Parathyroid adenoma (tissue), 2 donors: ENCODE results near the gene KDM3B.
A peak's percentile ranks its signal among the peaks of the same experiment; 100 is the strongest.
"Not testable (repeated sequence)": the region's sequence is repeated elsewhere in the genome, so short reads cannot be mapped to it uniquely, and the experiment has no call there.

Experiments used
- H2AFZ ChIP-seq: fragments of 300-600 bp; sonication (generic); one replicate; pipeline ENCODE4 v1.7.0; 2017; ENCODE audit warnings: antibody characterized with exemption, mild to moderate bottlenecking
- H3K27ac ChIP-seq: fragments of 300-600 bp; sonication (generic); one replicate; pipeline ENCODE4 v1.7.0; 2017
- H3K27me3 ChIP-seq: fragments of 300-600 bp; sonication (generic); one replicate; pipeline ENCODE4 v1.7.0; 2017; ENCODE audit warnings: low read length; ENCODE audit not compliant: control insufficient read depth, insufficient read depth
- H3K36me3 ChIP-seq: fragments of 300-600 bp; sonication (generic); one replicate; pipeline ENCODE4 v1.7.0; 2017; ENCODE audit warnings: low read length; ENCODE audit not compliant: control insufficient read depth, insufficient read depth
- H3K4me1 ChIP-seq: fragments of 300-600 bp; sonication (generic); one replicate; pipeline ENCODE4 v1.7.0; 2017; ENCODE audit warnings: control low read depth
- H3K4me2 ChIP-seq: fragments of 300-600 bp; sonication (generic); one replicate; pipeline ENCODE4 v1.7.0; 2017; ENCODE audit warnings: low read length
- H3K4me3 ChIP-seq: fragments of 300-600 bp; sonication (generic); one replicate; pipeline ENCODE4 v1.7.0; 2017; ENCODE audit warnings: low read depth, low read length
- H3K79me2 ChIP-seq: fragments of 300-600 bp; sonication (generic); one replicate; pipeline ENCODE4 v1.7.0; 2017; ENCODE audit warnings: control low read depth
- H3K9ac ChIP-seq: fragments of 300-600 bp; sonication (generic); one replicate; pipeline ENCODE4 v1.7.0; 2017; ENCODE audit warnings: mild to moderate bottlenecking
- H3K9me3 ChIP-seq: fragments of 300-600 bp; sonication (generic); one replicate; pipeline ENCODE4 v1.7.0; 2017; ENCODE audit warnings: low read length; ENCODE audit not compliant: control insufficient read depth
- TF ChIP-seq, protein P1 (sequence below): fragments of 300-600 bp; sonication (generic); IDR thresholded peaks from one replicate; pipeline ENCODE4 v1.7.0; 2017; ENCODE audit warnings: antibody characterized with exemption, mild to moderate bottlenecking
- donor health status: primary hyperparathyroidism.

The KDM3B gene

DNA sequence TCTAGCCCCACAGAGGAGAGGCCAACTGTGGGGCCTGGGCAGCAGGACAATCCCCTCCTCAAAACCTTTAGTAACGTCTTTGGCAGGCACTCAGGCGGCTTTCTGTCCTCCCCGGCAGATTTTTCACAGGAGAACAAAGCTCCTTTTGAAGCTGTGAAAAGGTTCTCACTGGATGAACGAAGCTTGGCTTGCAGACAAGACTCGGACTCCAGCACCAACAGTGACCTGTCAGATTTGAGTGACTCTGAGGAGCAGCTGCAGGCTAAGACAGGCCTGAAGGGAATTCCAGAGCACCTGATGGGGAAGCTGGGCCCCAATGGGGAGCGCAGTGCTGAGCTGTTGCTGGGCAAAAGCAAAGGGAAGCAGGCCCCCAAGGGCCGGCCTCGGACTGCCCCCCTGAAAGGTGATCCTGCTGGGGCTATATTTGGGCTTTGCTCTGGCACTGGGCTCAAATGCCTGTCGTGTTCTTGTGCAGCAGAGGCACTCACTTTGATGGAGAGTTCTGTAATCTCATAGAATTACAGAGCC is 39.4 kb downstream of the KDM3B start:
- Histone ChIP-seq H3K27me3 (no peaks in the 10 kb centered on the region), H3K9me3 (no peaks in the 10 kb centered on the region), H3K36me3 (no peaks in the 10 kb centered on the region), H3K9ac (no peak overlapping the region), H3K4me1 (peaks cover 17% of the 10 kb centered on the region), H3K79me2 (peaks cover 2% of the 10 kb centered on the region), H3K27ac (no peak overlapping the region), H3K4me3 (no peak overlapping the region), H2AFZ (no peak overlapping the region), H3K4me2 (no peak overlapping the region)
- TF ChIP-seq, protein P1, sequence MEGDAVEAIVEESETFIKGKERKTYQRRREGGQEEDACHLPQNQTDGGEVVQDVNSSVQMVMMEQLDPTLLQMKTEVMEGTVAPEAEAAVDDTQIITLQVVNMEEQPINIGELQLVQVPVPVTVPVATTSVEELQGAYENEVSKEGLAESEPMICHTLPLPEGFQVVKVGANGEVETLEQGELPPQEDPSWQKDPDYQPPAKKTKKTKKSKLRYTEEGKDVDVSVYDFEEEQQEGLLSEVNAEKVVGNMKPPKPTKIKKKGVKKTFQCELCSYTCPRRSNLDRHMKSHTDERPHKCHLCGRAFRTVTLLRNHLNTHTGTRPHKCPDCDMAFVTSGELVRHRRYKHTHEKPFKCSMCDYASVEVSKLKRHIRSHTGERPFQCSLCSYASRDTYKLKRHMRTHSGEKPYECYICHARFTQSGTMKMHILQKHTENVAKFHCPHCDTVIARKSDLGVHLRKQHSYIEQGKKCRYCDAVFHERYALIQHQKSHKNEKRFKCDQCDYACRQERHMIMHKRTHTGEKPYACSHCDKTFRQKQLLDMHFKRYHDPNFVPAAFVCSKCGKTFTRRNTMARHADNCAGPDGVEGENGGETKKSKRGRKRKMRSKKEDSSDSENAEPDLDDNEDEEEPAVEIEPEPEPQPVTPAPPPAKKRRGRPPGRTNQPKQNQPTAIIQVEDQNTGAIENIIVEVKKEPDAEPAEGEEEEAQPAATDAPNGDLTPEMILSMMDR = no peak

DNA sequence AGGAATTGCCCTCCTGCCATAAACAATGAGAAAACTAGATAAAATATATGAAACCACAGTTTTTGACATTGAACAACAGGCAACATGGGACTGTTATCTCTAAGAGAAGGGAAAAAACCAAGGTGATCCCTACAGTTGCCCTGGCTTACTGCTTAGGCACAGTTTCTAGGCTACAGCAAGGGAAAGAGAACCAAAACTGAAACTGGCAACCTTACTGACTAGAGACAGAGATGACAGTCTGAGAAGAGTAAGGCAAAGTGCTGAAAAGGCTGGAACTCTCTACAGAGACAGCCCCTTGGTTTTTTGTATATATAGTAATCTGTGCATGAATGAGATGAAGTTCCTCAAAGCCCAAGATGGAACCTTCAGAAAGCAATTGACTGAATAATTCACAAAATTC is 50.2 kb downstream of the KDM3B start:
- Histone ChIP-seq H3K79me2 (peaks cover 3% of the 10 kb centered on the region), H3K9me3 (no peaks in the 10 kb centered on the region), H3K27ac (no peak overlapping the region), H3K4me1 (no peaks in the 10 kb centered on the region), H3K27me3 (no peaks in the 10 kb centered on the region), H3K4me2 (no peak overlapping the region), H3K4me3 (no peak overlapping the region), H2AFZ (no peak overlapping the region), H3K36me3 (no peaks in the 10 kb centered on the region), H3K9ac (no peak overlapping the region)
- TF ChIP-seq, protein P1 = no peak

DNA sequence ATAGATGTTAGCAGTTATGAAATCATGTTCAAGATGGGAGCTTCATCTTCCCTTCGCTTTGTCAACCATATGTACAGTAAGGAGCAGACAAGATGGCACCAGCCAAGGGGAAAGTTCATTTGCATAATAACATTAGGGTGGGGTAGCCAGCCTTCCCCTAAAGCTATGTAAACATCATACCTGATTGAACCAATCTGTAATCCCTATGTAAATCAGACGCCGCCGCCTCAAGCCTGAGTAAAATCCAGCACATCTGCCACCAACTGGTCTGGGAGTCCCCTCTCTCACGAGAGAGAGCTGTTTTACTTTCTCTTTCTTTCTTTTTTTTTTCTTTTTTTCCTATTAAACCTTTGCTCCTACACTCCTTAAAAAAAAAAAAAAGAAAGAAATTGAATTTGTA is 55.5 kb downstream of the KDM3B start:
- TF ChIP-seq, protein P1 = no peak
- H3K9ac ChIP-seq = no peak overlapping the region
- H3K36me3 ChIP-seq = no peaks in the 10 kb centered on the region
- H3K4me3 ChIP-seq = no peak overlapping the region
- H3K27ac ChIP-seq = no peak overlapping the region
- no peaks in the 10 kb centered on the region for H3K9me3 ChIP-seq
- H3K79me2 ChIP-seq = peaks cover 2% of the 10 kb centered on the region
- H3K4me2 ChIP-seq = no peak overlapping the region
- H3K27me3 ChIP-seq = no peaks in the 10 kb centered on the region
- no peak overlapping the region for H2AFZ ChIP-seq
- H3K4me1 ChIP-seq = no peaks in the 10 kb centered on the region

DNA sequence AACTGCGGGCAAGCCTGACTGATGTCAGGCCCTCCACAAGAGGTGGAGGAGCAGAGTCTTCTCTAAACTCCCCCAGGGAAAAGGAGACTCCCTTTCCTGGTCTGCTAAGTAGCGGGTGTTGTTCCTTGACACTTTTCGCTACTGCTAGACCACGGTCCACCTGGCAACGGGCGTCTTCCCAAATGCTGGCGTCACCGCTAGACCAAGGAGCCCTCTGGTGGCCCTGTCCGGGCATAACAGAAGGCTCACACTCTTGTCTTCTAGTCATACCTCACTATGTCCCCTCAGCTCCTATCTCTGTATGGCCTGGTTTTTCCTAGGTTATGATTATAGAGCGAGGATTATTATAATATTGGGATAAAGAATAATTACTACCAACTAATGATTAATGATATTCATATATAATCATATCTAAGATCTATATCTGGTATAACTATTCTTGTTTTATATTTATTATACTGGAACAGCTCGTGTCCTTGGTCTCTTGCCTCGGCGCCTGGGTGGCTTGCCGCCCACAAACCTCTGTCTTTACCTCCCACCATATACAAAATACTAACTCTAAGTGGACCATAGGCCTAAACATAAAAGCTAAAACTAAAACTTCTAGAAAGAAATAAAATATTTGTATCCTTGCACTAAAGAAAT is 58.6 kb downstream of the KDM3B start:
- not testable (repeated sequence) for H3K9me3 ChIP-seq, H3K9ac ChIP-seq, H3K79me2 ChIP-seq, H3K4me3 ChIP-seq, H3K27me3 ChIP-seq, H3K4me1 ChIP-seq, H3K27ac ChIP-seq, H2AFZ ChIP-seq, H3K4me2 ChIP-seq, H3K36me3 ChIP-seq
- TF ChIP-seq, protein P1 = peak; percentile 65

DNA sequence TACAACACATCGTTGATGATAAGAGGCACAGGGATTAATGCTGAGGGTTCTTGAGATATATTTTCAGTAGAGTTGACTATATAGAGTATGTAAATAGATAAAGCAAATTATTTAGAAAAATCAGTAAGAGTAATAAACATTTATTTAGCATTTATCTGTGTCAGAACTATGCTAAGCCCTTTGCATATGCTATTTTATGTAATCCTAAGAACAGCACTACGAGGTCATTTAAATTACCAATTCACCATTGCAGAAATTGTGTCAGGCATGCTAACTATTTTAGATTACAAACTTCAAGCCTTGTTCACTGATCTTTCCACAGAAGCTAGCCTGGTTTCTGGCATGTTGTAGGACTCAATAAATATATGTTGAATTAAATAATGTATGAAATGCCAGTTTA is 66.0 kb downstream of the KDM3B start:
- H3K79me2 ChIP-seq = peaks cover 4% of the 10 kb centered on the region
- H3K4me1 ChIP-seq = no peaks in the 10 kb centered on the region
- H3K36me3 ChIP-seq = no peaks in the 10 kb centered on the region
- no peak overlapping the region for H2AFZ ChIP-seq
- no peaks in the 10 kb centered on the region for H3K9me3 ChIP-seq
- H3K27me3 ChIP-seq = no peaks in the 10 kb centered on the region
- no peak overlapping the region for H3K9ac ChIP-seq
- H3K4me2 ChIP-seq = no peak overlapping the region
- TF ChIP-seq, protein P1 = no peak
- H3K4me3 ChIP-seq = no peak overlapping the region
- H3K27ac ChIP-seq = no peak overlapping the region
